ENCODE measurements around the gene PDLIM4.

DNA sequence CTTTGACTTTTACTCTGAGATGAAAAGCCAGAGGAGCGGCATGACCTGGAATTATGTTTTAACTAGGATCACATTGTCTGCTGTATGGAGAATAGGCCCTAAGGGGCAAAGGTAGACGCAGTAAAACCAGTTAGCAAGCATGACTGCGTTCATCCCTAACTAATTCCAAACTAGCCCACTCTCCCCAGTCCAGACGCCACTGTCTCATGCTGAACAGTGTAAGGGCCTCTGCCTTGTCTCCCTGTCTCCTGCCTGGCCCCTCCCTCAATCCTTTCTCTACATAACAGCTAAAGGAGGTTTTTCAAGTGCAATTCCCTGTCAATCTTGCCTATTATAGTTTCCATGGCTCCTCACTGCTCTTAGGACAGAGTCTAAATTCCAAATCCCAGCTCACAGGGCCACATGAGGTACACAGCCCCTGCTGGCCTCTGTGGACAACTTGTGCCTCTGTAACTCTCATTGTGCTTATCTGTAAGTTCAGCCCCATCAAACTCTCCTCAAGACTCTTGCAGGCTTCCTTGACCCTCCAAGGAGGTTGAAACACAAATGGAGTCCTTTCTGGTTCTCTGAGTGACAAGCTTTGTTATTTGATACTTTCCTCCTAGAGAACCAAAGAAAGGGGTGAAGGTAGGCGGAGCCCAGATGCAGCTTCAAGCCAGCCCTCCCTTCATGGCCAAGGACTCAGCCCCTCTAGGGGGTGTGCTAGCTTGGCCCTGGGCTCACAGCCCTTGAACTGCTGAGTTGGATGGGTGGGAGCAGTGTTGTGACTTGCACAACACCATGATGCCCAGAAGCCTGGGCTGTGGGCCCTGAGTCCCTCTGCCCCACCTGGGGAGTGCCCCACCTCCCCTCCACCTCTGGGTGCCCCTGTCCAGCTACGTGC lies 20.7 kb downstream of the PDLIM4 start:
- TF ChIP-seq ZNF274 (IDR thresholded peaks at IDR 0.05; ENCODE audit: low read depth, low read length) (no peak), YY1 (IDR thresholded peaks at IDR 0.05; ENCODE audit: insufficient read depth, insufficient read length) (no peak)

Data from NT2/D1 (cell line).